Stomach (tissue), 9 donors: ENCODE data around the gene ABR. TPM values are rescaled to one million over a fixed set of nuclear protein-coding genes. Genes with fewer than 3 reads are reported as not detected.
"Not testable (repeated sequence)": the region's sequence is repeated elsewhere in the genome, so short reads cannot be mapped to it uniquely, and the experiment has no call there.

Source experiments
- DNase-seq, 2 donors: peaks; one replicate each; pipeline versions ENCODE4 v3.0.0 to v3.0.0-alpha.2; 2013 to 2019
- H3K27ac ChIP-seq, 5 donors: fragments of 200-600 bp in 4 of 5; sonication (generic) in 4 of 5; one replicate each; pipeline ENCODE4 v1.5.1; 2013 to 2019; ENCODE audit warnings: mild to moderate bottlenecking in 1 of 5, moderate library complexity in 1 of 5
- H3K27me3 ChIP-seq, 3 donors: fragments of 200-600 bp; sonication (generic); one replicate each; pipeline ENCODE4 v1.5.1; 2017 to 2019; ENCODE audit warnings: mixed run types in 1 of 3
- H3K36me3 ChIP-seq, 4 donors: fragments of 200-600 bp; sonication (generic); 1 replicate in 3 of 4; 2 replicates in 1 of 4; pipeline ENCODE4 v1.5.1; 2016 to 2019
- H3K4me1 ChIP-seq, 4 donors: fragments of 200-600 bp; sonication (generic); one replicate each; pipeline ENCODE4 v1.5.1; 2016 to 2019
- H3K4me3 ChIP-seq, 4 donors: fragments of 200-600 bp; sonication (generic) in 3 of 4; one replicate each; pipeline ENCODE4 v1.5.1; 2016 to 2019; ENCODE audit warnings: mild to moderate bottlenecking in 1 of 4
- H3K9me3 ChIP-seq, 4 donors: fragments of 200-600 bp; sonication (generic); one replicate each; pipeline ENCODE4 v1.5.1; 2016 to 2019
- EP300 ChIP-seq: sonication (generic); formaldehyde crosslinking; IDR thresholded peaks from one replicate; pipeline ENCODE4 v1.6.1; 2017; ENCODE audit warnings: antibody characterized with exemption
- POLR2A ChIP-seq, 4 donors: fragments of 450-650 bp; IDR thresholded peaks; one replicate each; pipeline ENCODE4 v1.6.1; 2016; ENCODE audit warnings: antibody characterized with exemption in 4 of 4, control low read depth in 2 of 4, mild to moderate bottlenecking in 1 of 4, moderate library complexity in 1 of 4
- POLR2AphosphoS5 ChIP-seq, 3 donors: sonication (generic); formaldehyde crosslinking; IDR thresholded peaks; one replicate each; pipeline ENCODE4 v1.6.1; 2016; ENCODE audit warnings: antibody characterized with exemption in 3 of 3
- WGBS, 5 donors: extraction: QIAGEN DNeasy Blood & Tissue Kit in 3 of 5; methylation state at CpG; one replicate each; pipeline versions ENCODE4 v1.1.5 to v1.1.7; 2013 to 2018; 5-methylcytosine and 5-hydroxymethylcytosine counted together
- intact Hi-C: fragments of 100-400 bp; cut with DNase I; formaldehyde crosslinking; loops from one replicate; pipeline ENCODE4 v1.15.1; 2023; ENCODE audit warnings: low total_unique reads
- polyA plus RNA-seq, 3 donors: library from polyadenylated mRNA; stranded (reverse); fragments of 200-250 nt; gene quantifications; one replicate each; pipeline ENCODE4 v1.2.3, GENCODE V29; 2013
- total RNA-seq, 5 donors: library from RNA; depleted of rRNA; stranded (reverse); fragments of >200 nt; gene quantifications; one replicate each; pipeline versions ENCODE4 v1.1.0 to v1.2.3, GENCODE V29; 2014 to 2016
- TF ChIP-seq, protein P1 (sequence below), 7 experiments: fragments of 450-650 bp in 4 of 7; fragments of 200-600 bp in 3 of 7; sonication (generic) in 3 of 7; IDR thresholded peaks; one replicate each; pipeline ENCODE4 v1.5.1; 2016 to 2019; ENCODE audit warnings: antibody characterized with exemption in 7 of 7, control low read depth in 2 of 7, mild to moderate bottlenecking in 1 of 7
- donor health status: healthy with polysubstance abuse.
- donor health status: Bipolar disorder and iron deficiency.
- donor health status: healthy.

The ABR gene
- total and polyA plus RNA-seq, 8 donors, result 28.3 to 1,523 (median 73.4) TPM

DNA sequence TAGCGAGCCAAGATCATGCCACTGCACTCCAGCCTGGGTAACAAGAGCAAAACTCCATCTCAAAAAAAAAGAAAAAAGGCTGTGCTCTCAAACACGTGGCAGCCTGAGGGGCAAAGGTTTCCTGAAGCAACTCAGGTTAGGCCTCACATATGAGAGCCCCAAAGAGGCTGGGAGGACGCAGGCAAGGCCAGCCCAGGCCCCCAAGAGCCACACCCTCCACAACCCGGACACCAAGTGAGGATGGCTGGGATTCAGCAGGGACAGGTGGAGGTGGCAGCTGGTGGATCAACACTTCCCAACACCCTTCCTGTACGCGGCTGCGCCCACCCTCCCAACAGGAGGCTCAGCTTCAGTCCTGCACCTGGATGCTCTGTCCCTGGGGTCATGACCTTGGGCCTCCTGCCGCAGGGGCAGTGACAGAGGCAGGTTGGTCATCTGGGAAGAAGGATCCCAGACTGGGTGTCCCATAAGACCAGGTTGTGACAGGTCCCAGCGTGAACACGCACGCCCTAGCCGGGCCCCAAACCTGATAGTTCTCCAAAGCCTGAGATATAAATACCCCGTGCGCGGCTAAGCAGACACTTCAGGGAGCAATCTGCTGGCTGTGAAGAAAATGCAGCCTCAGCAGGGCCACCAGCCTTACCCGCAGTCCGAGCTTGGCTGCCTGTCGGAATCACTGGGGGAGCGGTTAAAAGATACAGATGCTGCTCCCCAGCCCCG, 104.7 kb downstream of the ABR start:
- H3K9me3 ChIP-seq, result no peaks in the 10 kb centered on the region
- H3K4me1 ChIP-seq, result peaks cover 5 to 25% (median 20%) of the 10 kb centered on the region in 4 donors
- intact Hi-C loops, result no loop called here
- H3K4me3 ChIP-seq, result no peak overlapping the region
- WGBS, 5 donors, result 75 to 87% (median 86%) methylated on average over 20 of the region's 20 CpGs
- no peak for DNase-seq
- no peak overlapping the region for H3K27ac ChIP-seq
- H3K36me3 ChIP-seq, result peaks cover 39 to 93% (median 80%) of the 10 kb centered on the region in 4 donors
- TF ChIP-seq EP300, result no peak
- no peak for TF ChIP-seq POLR2AphosphoS5 (IDR thresholded peaks at IDR 0.05)
- TF ChIP-seq, protein P1, sequence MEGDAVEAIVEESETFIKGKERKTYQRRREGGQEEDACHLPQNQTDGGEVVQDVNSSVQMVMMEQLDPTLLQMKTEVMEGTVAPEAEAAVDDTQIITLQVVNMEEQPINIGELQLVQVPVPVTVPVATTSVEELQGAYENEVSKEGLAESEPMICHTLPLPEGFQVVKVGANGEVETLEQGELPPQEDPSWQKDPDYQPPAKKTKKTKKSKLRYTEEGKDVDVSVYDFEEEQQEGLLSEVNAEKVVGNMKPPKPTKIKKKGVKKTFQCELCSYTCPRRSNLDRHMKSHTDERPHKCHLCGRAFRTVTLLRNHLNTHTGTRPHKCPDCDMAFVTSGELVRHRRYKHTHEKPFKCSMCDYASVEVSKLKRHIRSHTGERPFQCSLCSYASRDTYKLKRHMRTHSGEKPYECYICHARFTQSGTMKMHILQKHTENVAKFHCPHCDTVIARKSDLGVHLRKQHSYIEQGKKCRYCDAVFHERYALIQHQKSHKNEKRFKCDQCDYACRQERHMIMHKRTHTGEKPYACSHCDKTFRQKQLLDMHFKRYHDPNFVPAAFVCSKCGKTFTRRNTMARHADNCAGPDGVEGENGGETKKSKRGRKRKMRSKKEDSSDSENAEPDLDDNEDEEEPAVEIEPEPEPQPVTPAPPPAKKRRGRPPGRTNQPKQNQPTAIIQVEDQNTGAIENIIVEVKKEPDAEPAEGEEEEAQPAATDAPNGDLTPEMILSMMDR (IDR thresholded peaks at IDR 0.05), result no peak
- no peak for TF ChIP-seq POLR2A (IDR thresholded peaks at IDR 0.05)
- no peaks in the 10 kb centered on the region for H3K27me3 ChIP-seq

DNA sequence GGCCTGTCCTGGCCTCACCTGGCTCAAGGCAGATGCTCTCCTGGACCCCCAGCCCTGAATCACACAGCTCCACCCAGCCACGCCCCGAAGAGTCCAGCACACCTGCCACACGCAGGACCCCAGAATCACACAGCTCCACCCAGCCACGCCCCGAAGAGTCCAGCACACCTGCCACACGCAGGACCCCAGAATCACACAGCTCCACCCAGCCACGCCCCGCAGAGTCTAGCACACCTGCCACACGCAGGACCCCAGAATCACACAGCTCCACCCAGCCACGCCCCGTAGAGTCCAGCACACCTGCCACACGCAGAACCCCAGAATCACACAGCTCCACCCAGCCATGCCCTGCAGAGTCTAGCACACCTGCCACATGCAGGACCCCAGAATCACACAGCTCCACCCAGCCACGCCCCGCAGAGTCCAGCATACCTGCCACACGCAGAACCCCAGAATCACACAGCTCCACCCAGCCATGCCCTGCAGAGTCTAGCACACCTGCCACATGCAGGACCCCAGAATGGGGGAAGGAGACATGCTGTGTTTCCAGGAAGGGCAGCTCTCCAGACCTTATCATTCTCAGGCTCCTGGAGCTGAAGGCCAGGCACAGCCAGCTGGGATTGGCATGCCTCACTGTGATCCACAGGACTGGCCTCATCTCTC, 105.7 kb downstream of the ABR start:
- not testable (repeated sequence) for DNase-seq, H3K27ac ChIP-seq
- peaks cover 39 to 95% (median 82%) of the 10 kb centered on the region in 4 donors for H3K36me3 ChIP-seq

GRCh38 chr17:1073241-1073962, 106.4 kb downstream of the ABR start:
- WGBS, 5 donors, result 82 to 92% (median 84%) methylated on average over 18 to 25 of the region's 25 CpGs
- Histone ChIP-seq H3K27me3 (no peaks in the 10 kb centered on the region), H3K4me3 (no peak overlapping the region), H3K9me3 (no peaks in the 10 kb centered on the region), H3K27ac (no peak overlapping the region), H3K36me3 (peaks cover 39 to 95% (median 82%) of the 10 kb centered on the region in 4 donors), H3K4me1 (peaks cover 5 to 14% (median 13%) of the 10 kb centered on the region in 4 donors)
- TF ChIP-seq POLR2AphosphoS5 (IDR thresholded peaks at IDR 0.05) (no peak), POLR2A (IDR thresholded peaks at IDR 0.05) (no peak), EP300 (no peak)
- TF ChIP-seq, protein P1 (IDR thresholded peaks at IDR 0.05), result no peak
- no peak for DNase-seq
- intact Hi-C loops, result no loop called here

More for the DNA sequence above, 105.7 kb downstream of the ABR start:
- H3K4me3 ChIP-seq, intact Hi-C loops, H3K9me3 ChIP-seq, H3K27me3 ChIP-seq: not testable (repeated sequence)
- H3K4me1 ChIP-seq, result peaks cover 5 to 20% (median 15%) of the 10 kb centered on the region in 4 donors
- 67 to 94% (median 77%) methylated on average over 3 to 15 of the region's 15 CpGs for WGBS, 5 donors

DNA sequence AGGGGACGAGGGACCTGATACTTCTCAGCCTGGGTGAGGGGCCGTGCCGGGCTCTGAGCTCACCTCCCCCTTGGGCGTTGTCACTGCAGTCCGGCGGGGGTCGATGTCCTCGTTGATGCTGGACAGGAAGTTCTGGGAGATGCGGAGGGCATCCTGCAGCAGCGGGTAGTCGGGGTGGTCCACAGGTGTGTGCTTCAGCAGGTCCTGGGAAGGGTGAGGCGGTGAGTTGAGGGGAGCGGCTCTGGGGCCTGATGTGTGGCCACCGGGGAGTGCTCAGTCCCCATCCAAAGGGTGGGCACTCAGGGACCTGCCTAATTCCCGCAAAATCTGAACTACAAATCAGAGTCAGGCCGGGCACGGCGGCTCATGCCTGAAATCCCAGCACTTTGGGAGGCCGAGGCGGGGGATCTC, 107.2 kb downstream of the ABR start:
- no peaks in the 10 kb centered on the region for H3K27me3 ChIP-seq
- no peak overlapping the region for H3K4me3 ChIP-seq
- no peaks in the 10 kb centered on the region for H3K9me3 ChIP-seq
- DNase-seq, result no peak
- H3K4me1 ChIP-seq, result peaks cover 5 to 14% (median 12%) of the 10 kb centered on the region in 4 donors
- 91 to 95% (median 94%) methylated on average over 19 to 20 of the region's 20 CpGs for WGBS, 5 donors
- TF ChIP-seq POLR2A (IDR thresholded peaks at IDR 0.05) (no peak), EP300 (no peak), POLR2AphosphoS5 (IDR thresholded peaks at IDR 0.05) (no peak)
- TF ChIP-seq, protein P1 (IDR thresholded peaks at IDR 0.05), result no peak
- intact Hi-C loops, result no loop called here
- peaks cover 37 to 95% (median 82%) of the 10 kb centered on the region in 4 donors for H3K36me3 ChIP-seq
- H3K27ac ChIP-seq, result no peak overlapping the region
